Measurements from ENCODE around the gene NCKAP1.

- TF ChIP-seq CTCF (IDR thresholded peaks at IDR 0.05; ENCODE audit: low read depth, low read length): no peak
- no peak for TF ChIP-seq POLR2A (IDR thresholded peaks at IDR 0.05; ENCODE audit: extremely low read depth, insufficient read length)
- no peak for TF ChIP-seq MYC (IDR thresholded peaks at IDR 0.05; ENCODE audit: low read depth, low read length)
- TF ChIP-seq MAX (IDR thresholded peaks at IDR 0.05; ENCODE audit: low read depth, low read length): no peak
Measured at GRCh38 chr2:182972548-182972942, 65.7 kb downstream of the NCKAP1 start.
